Measurements from ENCODE around the gene CACNG6. TPM values are rescaled to one million over a fixed set of nuclear protein-coding genes. Genes with fewer than 3 reads are reported as not detected.
"Not testable (repeated sequence)": the region's sequence is repeated elsewhere in the genome, so short reads cannot be mapped to it uniquely, and the experiment has no call there.

Gene CACNG6
- total RNA-seq, 3 donors from 2014 or later = not detected

DNA sequence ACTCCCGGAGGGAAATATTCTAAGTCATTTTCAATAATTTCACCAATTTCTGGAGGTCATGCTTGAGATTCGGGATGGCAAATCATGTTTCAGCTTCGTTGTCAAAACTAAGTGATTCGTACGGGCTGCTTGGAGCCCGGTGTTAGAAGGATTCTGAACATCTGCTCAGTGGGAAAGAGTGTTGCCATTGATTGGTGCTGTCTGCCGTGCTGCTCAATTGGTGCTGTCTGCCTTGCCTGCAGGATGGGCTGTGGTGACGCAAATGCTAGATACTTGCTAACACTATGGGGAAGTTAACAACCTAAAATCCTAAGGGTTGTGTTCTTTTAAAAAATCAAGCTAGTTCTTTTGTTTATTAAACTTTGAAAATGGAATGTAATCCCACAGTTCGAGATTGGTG is 46.0 kb upstream of the CACNG6 start:
- no peaks in the 10 kb centered on the region for H3K9me3 ChIP-seq
- intact Hi-C loops (cut with DNase I; ENCODE audit: low total_unique reads) = no loop called here
- no peaks in the 10 kb centered on the region for H3K4me1 ChIP-seq
- H3K27me3 ChIP-seq = peaks cover 8 to 66% of the 10 kb centered on the region in 2 donors
- H3K4me3 ChIP-seq = no peak overlapping the region
- DNase-seq (ENCODE audit: low spot score in 2 of 2) = no peak
- TF ChIP-seq POLR2AphosphoS5 (IDR thresholded peaks at IDR 0.05) (no peak), POLR2A (IDR thresholded peaks at IDR 0.05) (no peak)
- TF ChIP-seq, protein P1, sequence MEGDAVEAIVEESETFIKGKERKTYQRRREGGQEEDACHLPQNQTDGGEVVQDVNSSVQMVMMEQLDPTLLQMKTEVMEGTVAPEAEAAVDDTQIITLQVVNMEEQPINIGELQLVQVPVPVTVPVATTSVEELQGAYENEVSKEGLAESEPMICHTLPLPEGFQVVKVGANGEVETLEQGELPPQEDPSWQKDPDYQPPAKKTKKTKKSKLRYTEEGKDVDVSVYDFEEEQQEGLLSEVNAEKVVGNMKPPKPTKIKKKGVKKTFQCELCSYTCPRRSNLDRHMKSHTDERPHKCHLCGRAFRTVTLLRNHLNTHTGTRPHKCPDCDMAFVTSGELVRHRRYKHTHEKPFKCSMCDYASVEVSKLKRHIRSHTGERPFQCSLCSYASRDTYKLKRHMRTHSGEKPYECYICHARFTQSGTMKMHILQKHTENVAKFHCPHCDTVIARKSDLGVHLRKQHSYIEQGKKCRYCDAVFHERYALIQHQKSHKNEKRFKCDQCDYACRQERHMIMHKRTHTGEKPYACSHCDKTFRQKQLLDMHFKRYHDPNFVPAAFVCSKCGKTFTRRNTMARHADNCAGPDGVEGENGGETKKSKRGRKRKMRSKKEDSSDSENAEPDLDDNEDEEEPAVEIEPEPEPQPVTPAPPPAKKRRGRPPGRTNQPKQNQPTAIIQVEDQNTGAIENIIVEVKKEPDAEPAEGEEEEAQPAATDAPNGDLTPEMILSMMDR (IDR thresholded peaks at IDR 0.05) = no peak
- no peak overlapping the region for H3K27ac ChIP-seq
- no peaks in the 10 kb centered on the region for H3K36me3 ChIP-seq

DNA sequence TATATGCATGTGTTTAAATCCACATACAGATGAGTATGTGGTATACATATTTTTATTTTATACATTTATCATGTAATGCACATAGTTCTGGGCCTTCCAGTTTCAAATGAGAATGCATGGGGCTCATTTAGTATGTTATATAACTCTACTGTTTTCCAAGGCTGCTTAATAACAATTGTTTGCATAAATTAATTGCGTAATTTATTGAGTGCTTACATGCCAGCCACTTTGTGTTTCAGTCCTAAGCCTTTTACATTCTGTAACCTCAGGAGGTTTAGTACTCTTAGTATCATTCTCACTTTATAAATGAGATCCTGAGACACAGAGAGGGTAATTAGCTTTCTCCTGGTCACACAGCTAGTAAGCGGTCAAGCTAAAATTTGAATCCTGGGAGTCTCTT is 45.4 kb upstream of the CACNG6 start:
- Histone ChIP-seq H3K9me3 (no peaks in the 10 kb centered on the region), H3K4me1 (no peaks in the 10 kb centered on the region), H3K27ac (no peak overlapping the region), H3K36me3 (no peaks in the 10 kb centered on the region), H3K27me3 (peaks cover 8 to 63% of the 10 kb centered on the region in 2 donors), H3K4me3 (no peak overlapping the region)
- TF ChIP-seq POLR2A (IDR thresholded peaks at IDR 0.05) = no peak
- TF ChIP-seq POLR2AphosphoS5 (IDR thresholded peaks at IDR 0.05) = no peak
- intact Hi-C loops (cut with DNase I; ENCODE audit: low total_unique reads) = no loop called here
- DNase-seq (ENCODE audit: low spot score in 2 of 2) = no peak

DNA sequence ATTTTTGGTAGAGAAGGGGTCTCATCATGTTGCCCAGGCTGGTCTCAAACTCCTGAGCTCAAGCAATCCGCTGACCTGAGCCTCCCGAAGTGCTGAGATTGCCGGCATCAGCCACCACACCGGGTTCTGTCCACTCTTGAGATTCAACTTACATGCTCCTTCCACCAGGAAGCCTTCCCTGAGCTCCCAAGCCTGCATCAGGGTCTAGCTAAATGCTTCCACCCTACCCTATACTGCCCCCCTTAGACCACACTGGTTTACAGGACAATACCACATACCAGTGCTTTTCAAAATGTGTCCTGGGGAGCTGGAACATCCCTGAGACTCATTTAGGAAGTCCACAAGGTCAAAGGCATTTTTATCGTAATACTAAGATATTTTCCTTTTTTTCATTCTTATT is 43.8 kb upstream of the CACNG6 start:
- H3K4me1 ChIP-seq = no peaks in the 10 kb centered on the region
- no peaks in the 10 kb centered on the region for H3K9me3 ChIP-seq
- TF ChIP-seq POLR2AphosphoS5 (IDR thresholded peaks at IDR 0.05) = no peak
- TF ChIP-seq POLR2A (IDR thresholded peaks at IDR 0.05) = no peak
- TF ChIP-seq, protein P1 (IDR thresholded peaks at IDR 0.05) = no peak
- no peak overlapping the region for H3K4me3 ChIP-seq
- no peak overlapping the region for H3K27ac ChIP-seq
- peaks cover 3 to 56% of the 10 kb centered on the region in 2 donors for H3K27me3 ChIP-seq
- intact Hi-C loops (cut with DNase I; ENCODE audit: low total_unique reads) = no loop called here
- no peak for DNase-seq (ENCODE audit: low spot score in 2 of 2)
- H3K36me3 ChIP-seq = no peaks in the 10 kb centered on the region

DNA sequence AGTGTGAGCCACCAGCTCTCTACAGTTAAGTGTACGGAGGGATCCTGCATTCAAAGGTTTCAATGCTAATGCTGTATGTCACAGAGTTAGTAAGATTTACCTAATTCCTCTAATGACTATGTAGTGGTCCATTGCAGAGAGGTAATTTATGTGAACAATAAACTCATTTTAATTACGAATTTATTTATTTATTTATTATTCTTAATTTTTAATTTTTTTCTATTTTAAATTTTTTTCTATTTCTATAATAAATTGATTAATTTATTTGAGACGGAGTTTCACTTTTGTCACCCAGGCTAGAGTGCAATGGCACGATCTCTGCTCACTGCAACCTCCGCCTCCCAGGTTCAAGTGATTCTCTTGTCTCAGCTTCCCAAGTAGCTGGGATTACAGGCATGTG is 42.8 kb upstream of the CACNG6 start:
- H3K9me3 ChIP-seq; intact Hi-C loops (cut with DNase I; ENCODE audit: low total_unique reads); H3K4me1 ChIP-seq; H3K36me3 ChIP-seq; H3K27ac ChIP-seq; H3K4me3 ChIP-seq; DNase-seq (ENCODE audit: low spot score in 2 of 2): not testable (repeated sequence)
- H3K27me3 ChIP-seq = peaks cover 0 to 46% of the 10 kb centered on the region in 2 donors

DNA sequence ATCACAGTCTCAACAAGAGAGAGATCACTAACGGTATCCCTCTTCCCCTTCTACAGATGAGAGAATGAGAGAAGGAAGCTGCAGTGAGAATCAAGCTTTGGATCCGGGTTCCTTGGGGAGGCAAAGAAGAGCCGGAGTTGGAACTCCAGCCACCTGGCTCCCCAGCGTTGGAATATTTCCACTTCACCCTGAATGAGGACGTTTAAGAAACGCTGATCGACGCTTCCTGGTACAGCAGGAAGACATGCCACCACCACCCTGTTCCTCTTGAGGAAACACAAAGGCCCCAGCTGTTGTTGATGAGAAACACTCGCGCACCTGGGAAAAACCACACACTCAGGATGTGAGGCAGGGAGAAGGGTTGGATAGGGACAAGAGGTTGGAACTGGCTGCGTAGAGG is 40.0 kb upstream of the CACNG6 start:
- peaks cover 0 to 13% of the 10 kb centered on the region in 2 donors for H3K9me3 ChIP-seq
- H3K4me3 ChIP-seq = no peak overlapping the region
- TF ChIP-seq POLR2AphosphoS5 (IDR thresholded peaks at IDR 0.05) = no peak
- no peak overlapping the region for H3K27ac ChIP-seq
- peaks cover 0 to 38% of the 10 kb centered on the region in 2 donors for H3K27me3 ChIP-seq
- intact Hi-C loops (cut with DNase I; ENCODE audit: low total_unique reads) = no loop called here
- no peak for DNase-seq (ENCODE audit: low spot score in 2 of 2)
- H3K36me3 ChIP-seq = no peaks in the 10 kb centered on the region
- H3K4me1 ChIP-seq = no peaks in the 10 kb centered on the region

DNA sequence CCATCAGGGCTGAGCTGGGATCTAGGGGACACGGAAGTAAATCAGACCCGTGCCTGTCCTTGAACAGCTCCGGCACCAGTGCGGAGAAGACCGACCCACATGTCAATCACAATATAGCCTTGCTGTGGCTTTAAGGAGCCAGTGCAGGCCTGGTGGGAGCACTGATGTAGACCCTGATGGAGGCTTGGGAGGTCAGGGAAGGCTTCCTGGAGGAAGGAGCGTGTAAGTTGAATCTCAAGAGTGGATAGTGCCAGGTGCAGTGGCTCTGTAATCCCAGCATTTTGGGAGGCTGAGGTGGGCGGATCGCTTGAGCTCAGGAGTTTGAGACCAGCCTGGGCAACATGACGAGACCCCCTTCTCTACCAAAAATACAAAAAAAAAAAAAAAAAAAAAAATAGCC is 39.5 kb upstream of the CACNG6 start:
- Histone ChIP-seq H3K4me3 (no peak overlapping the region), H3K9me3 (peaks cover 0 to 13% of the 10 kb centered on the region in 2 donors), H3K27ac (no peak overlapping the region), H3K36me3 (no peaks in the 10 kb centered on the region), H3K4me1 (no peaks in the 10 kb centered on the region), H3K27me3 (peaks cover 0 to 40% of the 10 kb centered on the region in 2 donors)
- no peak for DNase-seq (ENCODE audit: low spot score in 2 of 2)
- TF ChIP-seq POLR2AphosphoS5 (IDR thresholded peaks at IDR 0.05) = no peak
- no peak for TF ChIP-seq POLR2A (IDR thresholded peaks at IDR 0.05)
- TF ChIP-seq, protein P1 (IDR thresholded peaks at IDR 0.05) = no peak
- intact Hi-C loops (cut with DNase I; ENCODE audit: low total_unique reads) = no loop called here

DNA sequence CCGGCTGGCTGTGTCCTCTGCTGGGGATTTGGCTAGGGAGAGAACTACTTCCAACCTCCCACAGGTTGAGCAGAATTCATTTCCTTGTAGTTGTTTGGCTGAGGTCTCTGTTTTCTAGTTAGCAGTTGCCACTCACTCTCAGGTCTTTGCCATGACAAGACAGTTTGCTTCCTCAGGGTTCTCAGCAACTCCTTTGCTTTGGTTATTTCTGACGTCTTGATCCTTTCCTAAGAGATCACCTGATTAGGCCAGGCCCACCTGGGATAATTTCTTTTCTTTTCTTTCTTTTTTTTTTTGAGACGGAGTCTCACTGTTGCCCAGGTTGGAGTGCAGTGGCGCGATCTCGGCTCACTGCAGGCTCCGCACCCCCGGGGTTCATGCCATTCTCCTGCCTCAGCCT is 38.1 kb upstream of the CACNG6 start:
- Histone ChIP-seq H3K9me3 (peaks cover 0 to 13% of the 10 kb centered on the region in 2 donors), H3K36me3 (no peaks in the 10 kb centered on the region), H3K4me3 (no peak overlapping the region), H3K4me1 (no peaks in the 10 kb centered on the region), H3K27ac (no peak overlapping the region), H3K27me3 (peaks cover 0 to 43% of the 10 kb centered on the region in 2 donors)
- TF ChIP-seq, protein P1 (IDR thresholded peaks at IDR 0.05) = no peak
- TF ChIP-seq POLR2AphosphoS5 (IDR thresholded peaks at IDR 0.05) (no peak), POLR2A (IDR thresholded peaks at IDR 0.05) (no peak)
- no peak for DNase-seq (ENCODE audit: low spot score in 2 of 2)
- intact Hi-C loops (cut with DNase I; ENCODE audit: low total_unique reads) = no loop called here

Measured in breast epithelium (tissue), 4 donors.